Neuronal stem cell (in vitro differentiated cells): ENCODE results near the gene CLEC4M.
A peak's percentile ranks its signal among the peaks of the same experiment; 100 is the strongest.

Experiments used
- DNase-seq: peaks from one replicate; pipeline ENCODE4 v3.0.0-alpha.2; 2013; ENCODE audit warnings: low spot score
- H2AFZ ChIP-seq: one replicate; pipeline ENCODE4 v1.6.1; 2013; ENCODE audit warnings: mild to moderate bottlenecking, low read length, inconsistent platforms
- H2AK5ac ChIP-seq: 2 replicates; pipeline ENCODE4 v1.6.1; 2013; ENCODE audit warnings: low read depth, mild to moderate bottlenecking, inconsistent platforms, low read length, moderate library complexity, mixed read lengths
- H2BK120ac ChIP-seq: 2 replicates; pipeline ENCODE4 v1.6.1; 2013; ENCODE audit warnings: low read depth, mild to moderate bottlenecking, inconsistent platforms, low read length, moderate library complexity, mixed read lengths
- H2BK12ac ChIP-seq: one replicate; pipeline ENCODE4 v1.6.1; 2013; ENCODE audit warnings: low read length, inconsistent platforms
- H2BK15ac ChIP-seq: 2 replicates; pipeline ENCODE4 v1.6.1; 2013; ENCODE audit warnings: mild to moderate bottlenecking, low read length, inconsistent platforms, mixed read lengths
- H2BK5ac ChIP-seq: one replicate; pipeline ENCODE4 v1.6.1; 2013; ENCODE audit warnings: inconsistent platforms, mild to moderate bottlenecking, low read length, moderate library complexity
- H3K14ac ChIP-seq: one replicate; pipeline ENCODE4 v1.6.1; 2013; ENCODE audit warnings: low read length, inconsistent platforms
- H3K18ac ChIP-seq: 2 replicates; pipeline ENCODE4 v1.6.1; 2013; ENCODE audit warnings: low read length, inconsistent platforms
- H3K23ac ChIP-seq: 2 replicates; pipeline ENCODE4 v1.6.1; 2013; ENCODE audit warnings: low read depth, mild to moderate bottlenecking, mixed read lengths, low read length, inconsistent platforms; ENCODE audit not compliant: poor library complexity
- H3K27ac ChIP-seq: replicated peaks from 3 replicates; pipeline ENCODE4 v1.5.1; 2013; ENCODE audit warnings: low read length, inconsistent platforms
- H3K27me3 ChIP-seq, 3 experiments: 2 replicates each; pipeline ENCODE4 v1.6.1; 2013; ENCODE audit warnings: low read length in 3 of 3, mild to moderate bottlenecking in 2 of 3, inconsistent platforms in 1 of 3, low read depth in 1 of 3, mixed read lengths in 1 of 3, moderate library complexity in 1 of 3; ENCODE audit not compliant: control insufficient read depth in 3 of 3, insufficient read depth in 3 of 3
- H3K36me3 ChIP-seq, 2 donors: replicated peaks in 1 of 2; 2 replicates each; pipeline ENCODE4 v1.6.1; 2013; ENCODE audit warnings: low read length in 2 of 2; ENCODE audit not compliant: control insufficient read depth in 2 of 2, insufficient read depth in 2 of 2
- H3K4ac ChIP-seq: 2 replicates; pipeline ENCODE4 v1.6.1; 2013; ENCODE audit warnings: inconsistent platforms, mild to moderate bottlenecking, low read length, moderate library complexity
- H3K4me1 ChIP-seq, 2 donors: 1 replicate in 1 of 2; 2 replicates in 1 of 2; pipeline ENCODE4 v1.6.1; 2013; ENCODE audit warnings: low read length in 2 of 2, low read depth in 1 of 2; ENCODE audit not compliant: control insufficient read depth in 2 of 2, insufficient read depth in 1 of 2
- H3K4me2 ChIP-seq: one replicate; pipeline ENCODE4 v1.6.1; 2013; ENCODE audit warnings: mild to moderate bottlenecking, low read length, inconsistent platforms; ENCODE audit not compliant: insufficient read depth, poor library complexity, severe bottlenecking
- H3K4me3 ChIP-seq, 2 donors: 2 replicates each; pipeline ENCODE4 v1.5.1; 2013; ENCODE audit warnings: low read length in 2 of 2, mild to moderate bottlenecking in 2 of 2, inconsistent platforms in 1 of 2, moderate library complexity in 1 of 2
- H3K79me1 ChIP-seq: one replicate; pipeline ENCODE4 v1.6.1; 2013; ENCODE audit warnings: low read depth, mild to moderate bottlenecking, inconsistent platforms, low read length, moderate library complexity
- H3K9ac ChIP-seq: one replicate; pipeline ENCODE4 v1.6.1; 2013; ENCODE audit warnings: mild to moderate bottlenecking, low read depth, low read length, inconsistent platforms; ENCODE audit not compliant: poor library complexity
- H3K9me3 ChIP-seq, 2 donors: replicated peaks in 1 of 2; 2 replicates each; pipeline versions ENCODE3 to v1.6.1; 2013; ENCODE audit warnings: low read length in 2 of 2, mild to moderate bottlenecking in 2 of 2, inconsistent platforms in 1 of 2, low read depth in 1 of 2, mixed read lengths in 1 of 2, moderate library complexity in 1 of 2; ENCODE audit not compliant: control insufficient read depth in 2 of 2, insufficient read depth in 1 of 2
- H4K8ac ChIP-seq: one replicate; pipeline ENCODE4 v1.6.1; 2013; ENCODE audit warnings: low read depth, mild to moderate bottlenecking, inconsistent platforms, low read length, moderate library complexity
- H4K91ac ChIP-seq: one replicate; pipeline ENCODE4 v1.6.1; 2013; ENCODE audit warnings: low read length, low read depth, mild to moderate bottlenecking, inconsistent platforms; ENCODE audit not compliant: poor library complexity
- WGBS, 2 donors: extraction: QIAGEN DNeasy Blood & Tissue Kit; methylation state at CpG; one replicate each; pipeline ENCODE4 v1.1.7; 2013; ENCODE audit warnings: missing lambda C conversion rate in 2 of 2, mixed read lengths in 1 of 2; ENCODE audit not compliant: insufficient read length in 2 of 2, insufficient replicate concordance in 1 of 2; ENCODE audit errors: extremely low coverage in 2 of 2; 5-methylcytosine and 5-hydroxymethylcytosine counted together

CLEC4M gene

GRCh38 chr19:7775761-7776160, 12.7 kb downstream of the CLEC4M start:
- WGBS, 2 donors = no CpG with 5 or more reads among the region's 9 CpGs
- no peak for DNase-seq
- H3K18ac ChIP-seq = no peak overlapping the region
- H2BK120ac ChIP-seq = no peak overlapping the region
- H3K9ac ChIP-seq = no peak overlapping the region
- H3K4ac ChIP-seq = no peak overlapping the region
- no peak overlapping the region for H3K27ac ChIP-seq
- H3K9me3 ChIP-seq = no peaks in the 10 kb centered on the region
- H3K79me1 ChIP-seq = no peaks in the 10 kb centered on the region
- no peak overlapping the region for H3K14ac ChIP-seq
- H4K8ac ChIP-seq = no peak overlapping the region
- H2AK5ac ChIP-seq = no peak overlapping the region
- H3K23ac ChIP-seq = no peak overlapping the region
- no peaks in the 10 kb centered on the region for H3K36me3 ChIP-seq
- H3K4me3 ChIP-seq = no peak overlapping the region
- no peak overlapping the region for H2BK15ac ChIP-seq
- no peak overlapping the region for H2BK5ac ChIP-seq
- H3K27me3 ChIP-seq = peaks cover 0 to 23% (median 0%) of the 10 kb centered on the region in 3 experiments
- peaks cover 0 to 3% of the 10 kb centered on the region in 2 donors for H3K4me1 ChIP-seq
- no peak overlapping the region for H4K91ac ChIP-seq
- no peak overlapping the region for H2AFZ ChIP-seq
- H2BK12ac ChIP-seq = no peak overlapping the region
- H3K4me2 ChIP-seq = no peak overlapping the region

- no peak overlapping the region for H3K9ac ChIP-seq
- peaks cover 0 to 3% of the 10 kb centered on the region in 2 donors for H3K4me1 ChIP-seq
- H2BK12ac ChIP-seq = no peak overlapping the region
- no peak overlapping the region for H3K27ac ChIP-seq
- no CpG with 5 or more reads among the region's 5 CpGs for WGBS, 2 donors
- DNase-seq = no peak
- H3K4me2 ChIP-seq = no peak overlapping the region
- no peak overlapping the region for H3K4me3 ChIP-seq
- peak overlapping the region; percentile 30 for H4K91ac ChIP-seq
- no peak overlapping the region for H3K4ac ChIP-seq
- H2AK5ac ChIP-seq = no peak overlapping the region
- H2BK120ac ChIP-seq = no peak overlapping the region
- H3K79me1 ChIP-seq = no peaks in the 10 kb centered on the region
- no peaks in the 10 kb centered on the region for H3K36me3 ChIP-seq
- no peak overlapping the region for H2BK15ac ChIP-seq
- no peak overlapping the region for H2AFZ ChIP-seq
- peak overlapping the region; percentile 66 for H2BK5ac ChIP-seq
- no peak overlapping the region for H3K23ac ChIP-seq
- peak overlapping the region; percentile 80 for H3K18ac ChIP-seq
- peak overlapping the region; percentile 10 for H4K8ac ChIP-seq
- H3K14ac ChIP-seq = peak overlapping the region; percentile 17
- H3K9me3 ChIP-seq = no peaks in the 10 kb centered on the region
- H3K27me3 ChIP-seq = peaks cover 0 to 32% (median 0%) of the 10 kb centered on the region in 3 experiments
These were observed 15.0 kb downstream of the CLEC4M start for GRCh38 chr19:7778081-7778480.

GRCh38 chr19:7779631-7780486, 16.8 kb downstream of the CLEC4M start:
- Histone ChIP-seq H3K18ac (no peak overlapping the region), H3K27me3 (peaks cover 0 to 49% (median 0%) of the 10 kb centered on the region in 3 experiments), H2BK15ac (no peak overlapping the region), H3K36me3 (no peaks in the 10 kb centered on the region), H2BK120ac (no peak overlapping the region), H4K8ac (no peak overlapping the region), H3K79me1 (no peaks in the 10 kb centered on the region), H2BK5ac (no peak overlapping the region), H3K27ac (no peak overlapping the region), H3K14ac (no peak overlapping the region), H2AK5ac (no peak overlapping the region), H3K4me2 (no peak overlapping the region), H3K4ac (no peak overlapping the region), H4K91ac (no peak overlapping the region), H2BK12ac (no peak overlapping the region), H3K23ac (no peak overlapping the region), H3K9ac (no peak overlapping the region), H2AFZ (no peak overlapping the region), H3K4me3 (no peak overlapping the region), H3K9me3 (no peaks in the 10 kb centered on the region), H3K4me1 (peaks cover 0 to 3% of the 10 kb centered on the region in 2 donors)
- no CpG with 5 or more reads among the region's 26 CpGs for WGBS, 2 donors
- no peak for DNase-seq

GRCh38 chr19:7781157-7781556, 18.1 kb downstream of the CLEC4M start:
- no peak overlapping the region for H2BK5ac ChIP-seq
- no peak overlapping the region for H2BK15ac ChIP-seq

More at GRCh38 chr19:7781157-7781556, 18.1 kb downstream of the CLEC4M start:
- no peak overlapping the region for H4K8ac ChIP-seq
- H3K79me1 ChIP-seq = no peaks in the 10 kb centered on the region
- no peak overlapping the region for H3K14ac ChIP-seq
- H3K4me1 ChIP-seq = peaks cover 0 to 3% of the 10 kb centered on the region in 2 donors
- no peak overlapping the region for H3K4me3 ChIP-seq
- no peak overlapping the region for H3K23ac ChIP-seq
- H3K27me3 ChIP-seq = peaks cover 0 to 51% (median 0%) of the 10 kb centered on the region in 3 experiments
- no peak overlapping the region for H2AK5ac ChIP-seq
- no peak overlapping the region for H2AFZ ChIP-seq
- no peak overlapping the region for H2BK12ac ChIP-seq
- no peak overlapping the region for H3K27ac ChIP-seq
- no peak overlapping the region for H3K9ac ChIP-seq
- WGBS, 2 donors = no CpG with 5 or more reads among the region's 12 CpGs
- no peak overlapping the region for H3K18ac ChIP-seq
- no peaks in the 10 kb centered on the region for H3K36me3 ChIP-seq
- H3K4me2 ChIP-seq = no peak overlapping the region
- H2BK120ac ChIP-seq = no peak overlapping the region
- no peak for DNase-seq
- H3K4ac ChIP-seq = no peak overlapping the region
- H3K9me3 ChIP-seq = no peaks in the 10 kb centered on the region
- H4K91ac ChIP-seq = no peak overlapping the region
